Ishikawa (cell line): ENCODE measurements around the gene RPTOR.

Experiments
- CEBPB ChIP-seq: IDR thresholded peaks from 2 replicates; pipeline ENCODE4 v1.6.1; 2012
- CREB1 ChIP-seq: IDR thresholded peaks from 2 replicates; pipeline ENCODE4 v1.6.1; 2012; ENCODE audit warnings: low read depth
- EGR1 ChIP-seq: IDR thresholded peaks from 2 replicates; pipeline ENCODE4 v1.6.1; 2012
- EP300 ChIP-seq: IDR thresholded peaks from 2 replicates; pipeline ENCODE4 v1.6.1; 2012; ENCODE audit warnings: borderline replicate concordance
- FOXM1 ChIP-seq: IDR thresholded peaks from 2 replicates; pipeline ENCODE4 v1.6.1; 2012; ENCODE audit warnings: low read depth, borderline replicate concordance
- NFIC ChIP-seq: IDR thresholded peaks from 2 replicates; pipeline ENCODE4 v1.6.1; 2012
- RAD21 ChIP-seq: IDR thresholded peaks from 2 replicates; pipeline ENCODE4 v1.6.1; 2012; ENCODE audit warnings: low read depth
- TAF1 ChIP-seq: IDR thresholded peaks from 2 replicates; pipeline ENCODE4 v1.6.1; 2012; ENCODE audit warnings: low read depth, mild to moderate bottlenecking
- TCF12 ChIP-seq: IDR thresholded peaks from 2 replicates; pipeline ENCODE4 v1.6.1; 2012; ENCODE audit warnings: low read depth
- TEAD4 ChIP-seq: IDR thresholded peaks from 2 replicates; pipeline ENCODE4 v1.6.1; 2012
- YY1 ChIP-seq: IDR thresholded peaks from 2 replicates; pipeline ENCODE4 v1.6.1; 2012; ENCODE audit warnings: low read depth
- ZBTB7A ChIP-seq: IDR thresholded peaks from 2 replicates; pipeline ENCODE4 v1.6.1; 2012; ENCODE audit warnings: low read depth
- TF ChIP-seq, protein P1 (sequence below): IDR thresholded peaks from 2 replicates; pipeline ENCODE4 v1.6.1; 2012; ENCODE audit warnings: low read depth, mild to moderate bottlenecking
- TF ChIP-seq, protein P2 (sequence below): IDR thresholded peaks from 2 replicates; pipeline ENCODE4 v1.6.1; 2012
- TF ChIP-seq, protein P3 (sequence below): IDR thresholded peaks from 2 replicates; pipeline ENCODE4 v1.6.1; 2012

The RPTOR gene

DNA sequence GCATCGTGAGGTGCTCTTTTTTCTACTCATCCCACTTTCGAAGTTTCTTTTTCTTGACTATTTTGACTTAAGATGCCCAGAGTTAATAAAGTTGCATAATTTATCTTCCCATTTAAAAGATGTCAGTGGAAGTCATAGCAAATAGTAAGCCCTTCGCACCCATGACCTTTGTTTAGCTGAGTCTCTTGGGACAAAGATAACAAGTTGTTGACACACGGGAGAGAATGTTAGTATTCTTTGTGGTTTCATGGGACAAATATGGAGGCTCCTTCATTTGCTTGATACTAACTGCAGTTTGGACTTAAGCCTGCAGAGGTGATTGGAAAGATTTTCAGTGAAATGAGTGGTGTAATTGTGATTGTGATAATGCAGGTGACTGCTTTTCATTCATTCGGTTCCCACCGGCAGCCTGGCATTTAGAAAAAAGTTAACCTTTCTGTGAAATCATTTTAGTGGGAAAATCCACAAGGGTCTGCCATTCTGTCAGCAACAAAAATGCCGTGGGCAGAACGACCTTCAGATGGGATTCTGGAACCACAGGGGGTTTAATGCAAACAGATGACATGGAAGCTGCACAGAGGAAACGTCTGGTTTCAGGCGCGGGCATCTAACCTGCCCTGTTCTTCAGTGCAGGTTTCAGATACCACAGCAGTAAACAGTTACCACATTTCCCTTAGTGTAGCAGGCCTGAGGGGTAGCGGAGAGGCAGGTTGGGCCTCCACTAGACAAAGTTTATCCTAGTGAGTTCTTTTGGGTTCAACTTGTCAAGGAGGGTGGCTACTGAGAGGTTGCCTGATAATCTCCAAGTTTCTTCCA lies 123.0 kb downstream of the RPTOR start:
- TF ChIP-seq CEBPB (no peak), TEAD4 (no peak), EGR1 (no peak), NFIC (no peak), FOXM1 (no peak), YY1 (no peak), RAD21 (no peak), ZBTB7A (no peak), CREB1 (no peak), TAF1 (no peak), EP300 (no peak), TCF12 (no peak)
- TF ChIP-seq, protein P1, sequence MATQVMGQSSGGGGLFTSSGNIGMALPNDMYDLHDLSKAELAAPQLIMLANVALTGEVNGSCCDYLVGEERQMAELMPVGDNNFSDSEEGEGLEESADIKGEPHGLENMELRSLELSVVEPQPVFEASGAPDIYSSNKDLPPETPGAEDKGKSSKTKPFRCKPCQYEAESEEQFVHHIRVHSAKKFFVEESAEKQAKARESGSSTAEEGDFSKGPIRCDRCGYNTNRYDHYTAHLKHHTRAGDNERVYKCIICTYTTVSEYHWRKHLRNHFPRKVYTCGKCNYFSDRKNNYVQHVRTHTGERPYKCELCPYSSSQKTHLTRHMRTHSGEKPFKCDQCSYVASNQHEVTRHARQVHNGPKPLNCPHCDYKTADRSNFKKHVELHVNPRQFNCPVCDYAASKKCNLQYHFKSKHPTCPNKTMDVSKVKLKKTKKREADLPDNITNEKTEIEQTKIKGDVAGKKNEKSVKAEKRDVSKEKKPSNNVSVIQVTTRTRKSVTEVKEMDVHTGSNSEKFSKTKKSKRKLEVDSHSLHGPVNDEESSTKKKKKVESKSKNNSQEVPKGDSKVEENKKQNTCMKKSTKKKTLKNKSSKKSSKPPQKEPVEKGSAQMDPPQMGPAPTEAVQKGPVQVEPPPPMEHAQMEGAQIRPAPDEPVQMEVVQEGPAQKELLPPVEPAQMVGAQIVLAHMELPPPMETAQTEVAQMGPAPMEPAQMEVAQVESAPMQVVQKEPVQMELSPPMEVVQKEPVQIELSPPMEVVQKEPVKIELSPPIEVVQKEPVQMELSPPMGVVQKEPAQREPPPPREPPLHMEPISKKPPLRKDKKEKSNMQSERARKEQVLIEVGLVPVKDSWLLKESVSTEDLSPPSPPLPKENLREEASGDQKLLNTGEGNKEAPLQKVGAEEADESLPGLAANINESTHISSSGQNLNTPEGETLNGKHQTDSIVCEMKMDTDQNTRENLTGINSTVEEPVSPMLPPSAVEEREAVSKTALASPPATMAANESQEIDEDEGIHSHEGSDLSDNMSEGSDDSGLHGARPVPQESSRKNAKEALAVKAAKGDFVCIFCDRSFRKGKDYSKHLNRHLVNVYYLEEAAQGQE = no peak
- TF ChIP-seq, protein P2, sequence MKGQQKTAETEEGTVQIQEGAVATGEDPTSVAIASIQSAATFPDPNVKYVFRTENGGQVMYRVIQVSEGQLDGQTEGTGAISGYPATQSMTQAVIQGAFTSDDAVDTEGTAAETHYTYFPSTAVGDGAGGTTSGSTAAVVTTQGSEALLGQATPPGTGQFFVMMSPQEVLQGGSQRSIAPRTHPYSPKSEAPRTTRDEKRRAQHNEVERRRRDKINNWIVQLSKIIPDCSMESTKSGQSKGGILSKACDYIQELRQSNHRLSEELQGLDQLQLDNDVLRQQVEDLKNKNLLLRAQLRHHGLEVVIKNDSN = no peak
- TF ChIP-seq, protein P3, sequence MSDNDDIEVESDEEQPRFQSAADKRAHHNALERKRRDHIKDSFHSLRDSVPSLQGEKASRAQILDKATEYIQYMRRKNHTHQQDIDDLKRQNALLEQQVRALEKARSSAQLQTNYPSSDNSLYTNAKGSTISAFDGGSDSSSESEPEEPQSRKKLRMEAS = no peak

DNA sequence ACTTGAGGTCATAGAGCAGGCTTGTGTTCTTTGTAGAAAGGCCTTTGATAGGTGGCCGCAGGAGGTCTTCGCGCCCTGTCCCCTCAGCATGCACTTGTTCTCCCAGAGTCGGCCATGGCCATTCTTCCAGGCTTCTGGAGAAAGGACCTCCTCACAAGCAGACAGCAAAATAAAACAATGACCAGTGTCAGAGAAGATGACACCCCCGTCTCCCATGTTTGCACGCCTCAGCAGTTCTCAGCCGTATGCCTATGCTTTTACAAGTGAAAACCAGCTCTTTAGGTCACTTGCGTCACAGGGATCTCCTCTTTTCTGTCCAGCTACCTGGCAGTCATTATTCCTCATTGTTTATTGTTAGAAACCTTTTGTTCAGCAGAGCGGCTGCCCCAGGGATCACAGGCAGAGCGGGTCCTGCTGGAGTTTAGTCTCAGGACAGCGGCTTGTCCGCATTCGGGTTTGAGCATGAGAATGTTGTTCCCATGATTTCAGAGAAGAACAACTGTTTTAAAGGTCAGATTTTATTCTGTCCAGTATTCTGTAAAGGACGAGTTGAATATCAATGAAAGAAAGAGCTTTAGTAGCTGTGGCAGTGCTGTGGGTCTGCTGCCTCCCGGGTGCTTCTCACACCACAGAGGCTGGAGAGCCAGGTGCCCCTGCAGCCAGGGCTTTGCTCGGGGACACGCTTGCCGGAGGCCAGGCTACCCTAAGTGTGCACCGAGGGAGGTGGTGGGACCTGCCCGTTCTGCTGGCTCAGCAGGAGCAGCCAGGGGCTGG lies 123.9 kb downstream of the RPTOR start:
- TF ChIP-seq NFIC (no peak), EP300 (no peak), EGR1 (no peak), TEAD4 (no peak), RAD21 (no peak), YY1 (no peak), ZBTB7A (no peak), CEBPB (no peak), CREB1 (no peak), TAF1 (no peak), TCF12 (no peak), FOXM1 (no peak)
- TF ChIP-seq, protein P3 = no peak
- TF ChIP-seq, protein P1 = no peak
- TF ChIP-seq, protein P2 = no peak

DNA sequence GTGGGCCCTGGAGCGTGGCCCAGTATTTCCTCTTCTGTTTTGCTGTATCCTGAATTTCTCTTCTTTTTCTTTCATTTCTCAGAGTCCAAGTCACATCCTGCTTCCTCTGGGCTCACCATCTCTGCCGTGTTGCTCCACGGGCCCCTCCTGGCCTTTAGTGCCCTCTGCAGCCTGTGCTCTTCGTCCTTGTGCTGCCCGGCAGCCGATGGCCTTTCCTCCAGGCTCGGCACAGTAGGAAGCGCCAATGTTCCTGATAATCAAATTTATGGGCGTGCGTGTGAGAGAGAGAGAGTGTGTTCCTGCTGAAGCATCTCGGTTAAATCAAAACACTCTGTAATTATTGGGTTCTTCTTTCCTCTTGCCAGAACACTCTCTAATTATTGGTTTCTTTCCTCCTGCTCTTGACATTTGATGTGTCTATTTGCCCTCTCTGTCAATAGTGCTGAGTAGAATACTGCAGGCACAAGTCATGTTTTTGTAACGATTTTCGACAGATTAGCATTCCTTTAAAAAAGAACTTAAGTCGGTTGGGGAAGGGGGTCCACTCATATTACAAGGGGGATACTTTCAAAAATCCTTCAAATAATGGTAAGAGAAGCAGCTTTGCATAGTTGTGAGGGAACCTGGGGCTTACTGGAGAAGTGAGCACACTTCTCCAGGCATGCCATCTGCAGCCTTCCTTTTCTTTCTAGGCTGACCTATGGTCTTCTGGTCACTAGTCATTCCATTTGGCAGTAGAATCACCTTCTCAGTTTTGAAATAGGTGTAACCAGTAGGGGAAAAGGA lies 126.6 kb downstream of the RPTOR start:
- TF ChIP-seq TCF12 (no peak), ZBTB7A (no peak), TEAD4 (no peak), EP300 (no peak), EGR1 (no peak), CEBPB (no peak), FOXM1 (no peak)
- TF ChIP-seq, protein P3 = no peak

DNA sequence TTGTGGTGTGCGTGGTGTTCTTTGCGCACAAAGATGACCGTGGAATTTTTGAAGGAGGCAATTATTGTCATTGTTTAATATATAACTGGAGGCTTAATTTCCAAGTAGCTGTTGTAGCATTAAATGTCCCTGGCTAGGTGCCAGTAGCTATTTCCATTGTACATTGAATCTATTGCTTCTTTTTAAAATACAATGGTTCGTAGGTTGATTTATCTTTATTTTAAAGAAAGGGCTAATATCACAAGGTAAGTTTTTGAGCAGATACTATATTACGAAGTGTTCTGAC lies 127.1 kb downstream of the RPTOR start:
- peak; percentile 13; the same call in 1 of the 2 replicates for TF ChIP-seq NFIC
- no peak for TF ChIP-seq TAF1
- TF ChIP-seq TCF12 = no peak
- TF ChIP-seq CEBPB = no peak
- TF ChIP-seq EGR1 = no peak
